Upper lobe of right lung (tissue), 1 donor: ENCODE results near the gene MPI. TPM values are rescaled to one million over a fixed set of nuclear protein-coding genes. Genes with fewer than 3 reads are reported as not detected.

Experiments
- ATAC-seq: fragments of 200-7000 bp; cut with Tn5 transposase; one replicate; pipeline ENCODE4 v1.9.1; 2020; ENCODE audit warnings: mild to moderate bottlenecking, moderate library complexity
- DNase-seq: peaks from one replicate; pipeline ENCODE4 v3.0.0-alpha.2; 2020
- H3K27ac ChIP-seq: fragments of 200-600 bp; one replicate; pipeline ENCODE4 v1.8.0; 2022
- H3K27me3 ChIP-seq: fragments of 200-600 bp; one replicate; pipeline ENCODE4 v1.8.0; 2022; ENCODE audit warnings: mild to moderate bottlenecking
- H3K36me3 ChIP-seq: fragments of 200-600 bp; one replicate; pipeline ENCODE4 v1.8.0; 2022
- H3K4me1 ChIP-seq: fragments of 200-600 bp; one replicate; pipeline ENCODE4 v1.8.0; 2022
- H3K4me3 ChIP-seq: fragments of 200-600 bp; one replicate; pipeline ENCODE4 v1.8.0; 2022; ENCODE audit warnings: mild to moderate bottlenecking
- H3K9me3 ChIP-seq: fragments of 200-600 bp; one replicate; pipeline ENCODE4 v1.8.0; 2022
- intact Hi-C: fragments of 100-400 bp; cut with DNase I; formaldehyde crosslinking; loops from one replicate; pipeline ENCODE4 v1.11.0; 2022
- total RNA-seq: library from RNA; stranded (reverse); fragmentation: NEBNext Ultra II Directional; extraction: Animal tissue kit (Norgen Biotek cat#: 25700); gene quantifications from one replicate; pipeline ENCODE4 v1.2.1, GENCODE V29; 2021
- TF ChIP-seq, protein P1 (sequence below): fragments of 200-600 bp; IDR thresholded peaks from one replicate; pipeline ENCODE4 v1.8.0; 2022; ENCODE audit warnings: antibody characterized with exemption
- donor health status: DM: no; HTN: yes; CAD: no; lungs with severe emphysema.

MPI gene
- total RNA-seq, 1 donor from 2014 or later: 26.7 TPM

GRCh38 chr15:74869726-74870407, 20.0 kb upstream of the MPI start:
- DNase-seq: peak; percentile 80
- H3K36me3 ChIP-seq: no peaks in the 10 kb centered on the region
- peak overlapping the region; percentile 17 for H3K4me3 ChIP-seq
- H3K9me3 ChIP-seq: no peaks in the 10 kb centered on the region
- peak overlapping the region; percentile 71 for H3K27ac ChIP-seq
- peaks cover 65% of the 10 kb centered on the region for H3K4me1 ChIP-seq
- ATAC-seq: peak; percentile 59
- TF ChIP-seq, protein P1, sequence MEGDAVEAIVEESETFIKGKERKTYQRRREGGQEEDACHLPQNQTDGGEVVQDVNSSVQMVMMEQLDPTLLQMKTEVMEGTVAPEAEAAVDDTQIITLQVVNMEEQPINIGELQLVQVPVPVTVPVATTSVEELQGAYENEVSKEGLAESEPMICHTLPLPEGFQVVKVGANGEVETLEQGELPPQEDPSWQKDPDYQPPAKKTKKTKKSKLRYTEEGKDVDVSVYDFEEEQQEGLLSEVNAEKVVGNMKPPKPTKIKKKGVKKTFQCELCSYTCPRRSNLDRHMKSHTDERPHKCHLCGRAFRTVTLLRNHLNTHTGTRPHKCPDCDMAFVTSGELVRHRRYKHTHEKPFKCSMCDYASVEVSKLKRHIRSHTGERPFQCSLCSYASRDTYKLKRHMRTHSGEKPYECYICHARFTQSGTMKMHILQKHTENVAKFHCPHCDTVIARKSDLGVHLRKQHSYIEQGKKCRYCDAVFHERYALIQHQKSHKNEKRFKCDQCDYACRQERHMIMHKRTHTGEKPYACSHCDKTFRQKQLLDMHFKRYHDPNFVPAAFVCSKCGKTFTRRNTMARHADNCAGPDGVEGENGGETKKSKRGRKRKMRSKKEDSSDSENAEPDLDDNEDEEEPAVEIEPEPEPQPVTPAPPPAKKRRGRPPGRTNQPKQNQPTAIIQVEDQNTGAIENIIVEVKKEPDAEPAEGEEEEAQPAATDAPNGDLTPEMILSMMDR: no peak
- no peaks in the 10 kb centered on the region for H3K27me3 ChIP-seq
- intact Hi-C loops: no loop called here

- TF ChIP-seq, protein P1: no peak
- Histone ChIP-seq H3K4me1 (peaks cover 65% of the 10 kb centered on the region), H3K4me3 (peak overlapping the region; percentile 17), H3K9me3 (no peaks in the 10 kb centered on the region), H3K27ac (peak overlapping the region; percentile 71), H3K27me3 (no peaks in the 10 kb centered on the region), H3K36me3 (no peaks in the 10 kb centered on the region)
- DNase-seq: no peak
- ATAC-seq: no peak
- intact Hi-C loops: no loop called here
Observed at GRCh38 chr15:74870436-74871215, 19.2 kb upstream of the MPI start.

DNA sequence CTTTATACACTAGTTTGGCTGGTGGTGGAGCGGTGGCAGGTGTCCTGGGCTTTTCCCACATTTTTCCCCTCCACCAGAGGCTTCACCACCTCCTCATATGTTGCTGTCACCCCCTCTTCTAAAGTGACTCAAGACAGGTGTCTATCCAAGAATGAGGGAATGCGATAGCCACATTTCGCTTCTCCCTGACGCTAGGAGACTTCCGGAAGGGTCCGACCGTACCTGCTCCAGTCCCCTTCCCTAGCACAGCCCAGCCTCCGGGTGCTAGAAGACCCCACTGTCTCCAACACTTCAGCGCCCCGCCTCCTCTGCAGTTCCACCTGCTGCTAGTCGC, 17.2 kb upstream of the MPI start:
- H3K36me3 ChIP-seq: no peaks in the 10 kb centered on the region
- peak overlapping the region; percentile 97 for H3K27ac ChIP-seq
- H3K4me3 ChIP-seq: peak overlapping the region; percentile 70
- peaks cover 48% of the 10 kb centered on the region for H3K4me1 ChIP-seq
- H3K9me3 ChIP-seq: no peaks in the 10 kb centered on the region
- ATAC-seq (no peak), DNase-seq (no peak)
- TF ChIP-seq, protein P1: no peak
- intact Hi-C loops: no loop called here
- no peaks in the 10 kb centered on the region for H3K27me3 ChIP-seq

DNA sequence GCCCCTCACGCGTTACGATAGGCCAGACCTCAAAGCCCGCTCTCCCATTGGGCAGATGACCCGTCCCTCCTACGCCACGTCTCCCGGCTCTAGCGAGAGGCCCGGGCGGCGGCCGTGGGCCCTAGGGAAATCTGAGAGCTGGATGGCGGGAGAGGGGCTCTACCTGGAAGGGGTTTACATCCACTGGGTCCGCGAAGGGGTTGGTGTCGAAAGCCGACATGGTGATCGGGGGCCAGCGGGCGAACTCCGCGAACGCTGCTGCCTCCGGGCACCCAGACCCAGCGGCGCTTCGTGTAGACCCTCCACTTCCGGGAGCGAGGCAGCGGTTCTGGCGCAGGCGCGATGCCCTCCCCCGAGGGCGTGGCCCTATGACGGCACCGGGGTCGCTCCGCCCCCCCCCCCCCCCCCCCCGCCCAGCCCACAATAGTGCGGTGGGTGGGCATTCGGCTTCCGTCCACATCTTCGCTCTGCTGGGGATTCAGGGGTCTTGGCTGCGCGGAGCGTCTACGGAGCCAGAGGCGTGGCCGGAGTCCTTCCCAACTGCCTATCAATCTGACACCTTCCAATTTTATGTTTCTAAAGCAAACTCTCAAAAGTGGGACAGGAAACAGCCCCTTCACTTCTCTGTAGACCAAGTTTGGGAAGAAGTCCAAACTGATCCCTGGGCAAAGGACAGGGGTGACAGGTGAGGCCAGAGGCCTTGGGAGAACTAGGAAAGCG, 16.6 kb upstream of the MPI start, which contains the start of gene SCAMP2:
Gene SCAMP2, minus strand, starts transcription at position 330 of the 720 bp plus-strand sequence. Its CDS starts 110 bp downstream, at position 220.
- Histone ChIP-seq H3K4me3 (peak within 1 kb of the TSS; percentile 70), H3K27me3 (no peaks in the 10 kb centered on the region), H3K36me3 (no peaks in the 10 kb centered on the region), H3K4me1 (peaks cover 42% of the 10 kb centered on the region), H3K9me3 (no peaks in the 10 kb centered on the region), H3K27ac (peak within 1 kb of the TSS; percentile 97)
- TF ChIP-seq, protein P1: no peak
- ATAC-seq: peak; percentile 95
- DNase-seq: peak; percentile 97
- intact Hi-C loops: no loop called here

GRCh38 chr15:74873756-74874424, 16.0 kb upstream of the MPI start:
- Histone ChIP-seq H3K4me1 (peaks cover 35% of the 10 kb centered on the region), H3K36me3 (no peaks in the 10 kb centered on the region), H3K9me3 (no peaks in the 10 kb centered on the region), H3K4me3 (peak overlapping the region; percentile 70), H3K27ac (peak overlapping the region; percentile 97), H3K27me3 (no peaks in the 10 kb centered on the region)
- no peak for ATAC-seq
- TF ChIP-seq, protein P1: no peak
- intact Hi-C loops: no loop called here
- DNase-seq: no peak
